Measurements from ENCODE around the gene TMEM170A. TPM values are rescaled to one million over a fixed set of nuclear protein-coding genes. Genes with fewer than 3 reads are reported as not detected.
A peak's percentile ranks its signal among the peaks of the same experiment; 100 is the strongest.

The TMEM170A gene
- total and polyA plus RNA-seq, 10 of the 15 experiments (the other 5 are each of a cell fraction or from before 2014, with no cell fraction given), result 7.3 to 28.2 (median 20.9) TPM

DNA sequence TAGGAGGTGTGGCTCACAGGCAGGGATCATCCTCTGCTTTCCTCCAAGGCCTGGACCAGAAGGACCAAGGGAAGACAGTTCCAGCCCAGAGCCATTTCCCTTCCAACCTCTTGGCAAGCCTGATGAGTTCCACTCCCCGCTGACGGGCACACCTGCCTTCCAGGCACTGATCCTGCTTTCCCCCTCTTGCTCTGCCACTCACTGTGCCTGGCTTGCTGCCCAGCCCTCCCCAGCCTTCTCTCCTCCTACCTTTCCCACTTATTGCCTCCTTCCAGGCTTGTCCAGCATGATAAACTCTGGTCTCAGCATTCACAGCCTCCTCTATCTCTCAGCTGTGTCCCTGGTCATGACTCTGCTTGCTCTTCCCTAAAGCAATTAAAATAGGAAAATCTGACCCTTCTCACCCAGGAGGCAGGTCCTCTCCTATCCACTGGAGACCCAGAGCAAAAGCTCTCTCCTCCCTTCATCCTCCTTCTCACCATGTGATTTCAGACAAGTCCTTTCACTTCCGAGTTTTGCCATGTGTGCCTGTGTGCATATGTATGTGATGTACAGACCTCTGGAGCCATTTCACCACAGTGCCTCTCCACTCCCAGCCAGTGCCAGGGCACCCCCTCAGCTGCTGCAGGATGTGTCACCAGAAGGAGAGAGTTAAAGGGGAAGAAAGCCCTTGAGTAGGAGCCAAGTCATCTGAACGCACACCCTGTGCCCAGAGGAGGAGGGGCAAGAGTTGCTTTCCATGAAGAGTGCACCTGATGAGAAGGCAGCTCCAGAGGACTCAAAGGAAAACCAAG, 13.4 kb upstream of the TMEM170A start:
- intact Hi-C loops (cut with micrococcal nuclease; ENCODE audit: unreplicated experiment), result no loop called here
- Histone ChIP-seq H3K9ac (ENCODE audit: control insufficient read depth, insufficient read depth, low read length) (no peak overlapping the region), H3K79me2 (ENCODE audit: control insufficient read depth, insufficient read depth, low read length) (no peaks in the 10 kb centered on the region), H2AFZ (ENCODE audit: control insufficient read depth, low read depth, low read length) (peak overlapping the region; percentile 11; the same call in 1 of the 2 replicates), H4K20me1 (ENCODE audit: control insufficient read depth, insufficient read depth) (no peaks in the 10 kb centered on the region), H3K27me3 (replicated peaks in 1 of 2; ENCODE audit: control insufficient read depth in 2 of 2, insufficient read depth in 2 of 2, low read length in 1 of 2) (no peaks in the 10 kb centered on the region; a peak in 1 of 4 replicates), H3K4me1 (ENCODE audit: control insufficient read depth, insufficient read depth, low read length) (no peaks in the 10 kb centered on the region), H3K27ac (ENCODE audit: control insufficient read depth, insufficient read depth) (no peak overlapping the region), H3K9me3 (replicated peaks; ENCODE audit: control insufficient read depth, insufficient read depth, low read length) (no peaks in the 10 kb centered on the region), H3K4me2 (ENCODE audit: control insufficient read depth, insufficient read depth) (no peak overlapping the region), H3K4me3 (no peak overlapping the region), H3K36me3 (ENCODE audit: control insufficient read depth in 2 of 2, insufficient read depth in 2 of 2, low read length in 1 of 2) (no peaks in the 10 kb centered on the region)
- SMC1A ChIA-PET (ENCODE audit: uncharacterized antibody, unreplicated experiment), result interaction anchor here (1.3 to 2.4 kb wide), 5 partner anchors 9 to 286 kb away, joined by 3 to 11 read pairs (median 8); no protein-coding TSS in a partner anchor
- FAIRE-seq, result no peak
- WGBS (ENCODE audit: insufficient coverage, insufficient replicate concordance, low lambda C conversion rate, missing lambda C conversion rate), result 39% methylated on average over 4 of the region's 4 CpGs
- RAD21 ChIA-PET (ENCODE audit: unreplicated experiment), result interaction anchor here (0.8 to 1.2 kb wide), 4 partner anchors 39 to 281 kb away, joined by 3 to 6 read pairs (median 4); no protein-coding TSS in a partner anchor
- in situ Hi-C loops (cut with MboI), result no loop called here
- BruUV-seq (replicated peaks), result no TSS peak
- peak; percentile 54 for ATAC-seq
- POLR2A ChIA-PET, result interaction anchor here (0.5 kb wide), 1 partner anchor 40 kb away, joined by 3 read pairs; no protein-coding TSS in a partner anchor
- DNase-seq (ENCODE audit: low read depth, low spot score), result no peak
- no peak for TF ChIP-seq EGR1 (IDR thresholded peaks at IDR 0.05; ENCODE audit: borderline replicate concordance in 1 of 2, low read depth in 2 of 2, low read length in 2 of 2)
- no peak for TF ChIP-seq POU2F2 (IDR thresholded peaks at IDR 0.05; ENCODE audit: borderline replicate concordance, low read depth, low read length)
- no peak for TF ChIP-seq CHD2 (IDR thresholded peaks at IDR 0.05; ENCODE audit: borderline replicate concordance, low read depth, low read length)
- TF ChIP-seq HCFC1 (IDR thresholded peaks at IDR 0.05; ENCODE audit: low read length), result no peak
- TF ChIP-seq, protein P1, sequence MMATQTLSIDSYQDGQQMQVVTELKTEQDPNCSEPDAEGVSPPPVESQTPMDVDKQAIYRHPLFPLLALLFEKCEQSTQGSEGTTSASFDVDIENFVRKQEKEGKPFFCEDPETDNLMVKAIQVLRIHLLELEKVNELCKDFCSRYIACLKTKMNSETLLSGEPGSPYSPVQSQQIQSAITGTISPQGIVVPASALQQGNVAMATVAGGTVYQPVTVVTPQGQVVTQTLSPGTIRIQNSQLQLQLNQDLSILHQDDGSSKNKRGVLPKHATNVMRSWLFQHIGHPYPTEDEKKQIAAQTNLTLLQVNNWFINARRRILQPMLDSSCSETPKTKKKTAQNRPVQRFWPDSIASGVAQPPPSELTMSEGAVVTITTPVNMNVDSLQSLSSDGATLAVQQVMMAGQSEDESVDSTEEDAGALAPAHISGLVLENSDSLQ (IDR thresholded peaks at IDR 0.05), result no peak
- TF ChIP-seq, protein P2, sequence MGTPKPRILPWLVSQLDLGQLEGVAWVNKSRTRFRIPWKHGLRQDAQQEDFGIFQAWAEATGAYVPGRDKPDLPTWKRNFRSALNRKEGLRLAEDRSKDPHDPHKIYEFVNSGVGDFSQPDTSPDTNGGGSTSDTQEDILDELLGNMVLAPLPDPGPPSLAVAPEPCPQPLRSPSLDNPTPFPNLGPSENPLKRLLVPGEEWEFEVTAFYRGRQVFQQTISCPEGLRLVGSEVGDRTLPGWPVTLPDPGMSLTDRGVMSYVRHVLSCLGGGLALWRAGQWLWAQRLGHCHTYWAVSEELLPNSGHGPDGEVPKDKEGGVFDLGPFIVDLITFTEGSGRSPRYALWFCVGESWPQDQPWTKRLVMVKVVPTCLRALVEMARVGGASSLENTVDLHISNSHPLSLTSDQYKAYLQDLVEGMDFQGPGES (IDR thresholded peaks at IDR 0.05), result no peak
- TF ChIP-seq, protein P3, sequence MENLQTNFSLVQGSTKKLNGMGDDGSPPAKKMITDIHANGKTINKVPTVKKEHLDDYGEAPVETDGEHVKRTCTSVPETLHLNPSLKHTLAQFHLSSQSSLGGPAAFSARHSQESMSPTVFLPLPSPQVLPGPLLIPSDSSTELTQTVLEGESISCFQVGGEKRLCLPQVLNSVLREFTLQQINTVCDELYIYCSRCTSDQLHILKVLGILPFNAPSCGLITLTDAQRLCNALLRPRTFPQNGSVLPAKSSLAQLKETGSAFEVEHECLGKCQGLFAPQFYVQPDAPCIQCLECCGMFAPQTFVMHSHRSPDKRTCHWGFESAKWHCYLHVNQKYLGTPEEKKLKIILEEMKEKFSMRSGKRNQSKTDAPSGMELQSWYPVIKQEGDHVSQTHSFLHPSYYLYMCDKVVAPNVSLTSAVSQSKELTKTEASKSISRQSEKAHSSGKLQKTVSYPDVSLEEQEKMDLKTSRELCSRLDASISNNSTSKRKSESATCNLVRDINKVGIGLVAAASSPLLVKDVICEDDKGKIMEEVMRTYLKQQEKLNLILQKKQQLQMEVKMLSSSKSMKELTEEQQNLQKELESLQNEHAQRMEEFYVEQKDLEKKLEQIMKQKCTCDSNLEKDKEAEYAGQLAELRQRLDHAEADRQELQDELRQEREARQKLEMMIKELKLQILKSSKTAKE (IDR thresholded peaks at IDR 0.05; ENCODE audit: low read depth, poor library complexity, severe bottlenecking), result no peak
- TF ChIP-seq EED (IDR thresholded peaks at IDR 0.05; ENCODE audit: low read depth), result no peak
- TF ChIP-seq NFXL1 (IDR thresholded peaks at IDR 0.05; ENCODE audit: borderline replicate concordance), result no peak
- no peak for TF ChIP-seq YY1 (IDR thresholded peaks at IDR 0.05; ENCODE audit: low read depth, low read length)
- TF ChIP-seq, protein P4, sequence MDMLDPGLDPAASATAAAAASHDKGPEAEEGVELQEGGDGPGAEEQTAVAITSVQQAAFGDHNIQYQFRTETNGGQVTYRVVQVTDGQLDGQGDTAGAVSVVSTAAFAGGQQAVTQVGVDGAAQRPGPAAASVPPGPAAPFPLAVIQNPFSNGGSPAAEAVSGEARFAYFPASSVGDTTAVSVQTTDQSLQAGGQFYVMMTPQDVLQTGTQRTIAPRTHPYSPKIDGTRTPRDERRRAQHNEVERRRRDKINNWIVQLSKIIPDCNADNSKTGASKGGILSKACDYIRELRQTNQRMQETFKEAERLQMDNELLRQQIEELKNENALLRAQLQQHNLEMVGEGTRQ (IDR thresholded peaks at IDR 0.05; ENCODE audit: borderline replicate concordance, low read depth, low read length), result no peak
- TF ChIP-seq RCOR1 (conservative IDR thresholded peaks at IDR 0.05; ENCODE audit: low read depth, low read length), result no peak
- TF ChIP-seq, protein P5, sequence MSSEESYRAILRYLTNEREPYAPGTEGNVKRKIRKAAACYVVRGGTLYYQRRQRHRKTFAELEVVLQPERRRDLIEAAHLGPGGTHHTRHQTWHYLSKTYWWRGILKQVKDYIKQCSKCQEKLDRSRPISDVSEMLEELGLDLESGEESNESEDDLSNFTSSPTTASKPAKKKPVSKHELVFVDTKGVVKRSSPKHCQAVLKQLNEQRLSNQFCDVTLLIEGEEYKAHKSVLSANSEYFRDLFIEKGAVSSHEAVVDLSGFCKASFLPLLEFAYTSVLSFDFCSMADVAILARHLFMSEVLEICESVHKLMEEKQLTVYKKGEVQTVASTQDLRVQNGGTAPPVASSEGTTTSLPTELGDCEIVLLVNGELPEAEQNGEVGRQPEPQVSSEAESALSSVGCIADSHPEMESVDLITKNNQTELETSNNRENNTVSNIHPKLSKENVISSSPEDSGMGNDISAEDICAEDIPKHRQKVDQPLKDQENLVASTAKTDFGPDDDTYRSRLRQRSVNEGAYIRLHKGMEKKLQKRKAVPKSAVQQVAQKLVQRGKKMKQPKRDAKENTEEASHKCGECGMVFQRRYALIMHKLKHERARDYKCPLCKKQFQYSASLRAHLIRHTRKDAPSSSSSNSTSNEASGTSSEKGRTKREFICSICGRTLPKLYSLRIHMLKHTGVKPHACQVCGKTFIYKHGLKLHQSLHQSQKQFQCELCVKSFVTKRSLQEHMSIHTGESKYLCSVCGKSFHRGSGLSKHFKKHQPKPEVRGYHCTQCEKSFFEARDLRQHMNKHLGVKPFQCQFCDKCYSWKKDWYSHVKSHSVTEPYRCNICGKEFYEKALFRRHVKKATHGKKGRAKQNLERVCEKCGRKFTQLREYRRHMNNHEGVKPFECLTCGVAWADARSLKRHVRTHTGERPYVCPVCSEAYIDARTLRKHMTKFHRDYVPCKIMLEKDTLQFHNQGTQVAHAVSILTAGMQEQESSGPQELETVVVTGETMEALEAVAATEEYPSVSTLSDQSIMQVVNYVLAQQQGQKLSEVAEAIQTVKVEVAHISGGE (CRISPR knock-in tag; IDR thresholded peaks at IDR 0.05), result no peak
- no peak for TF ChIP-seq SREBF1 (IDR thresholded peaks at IDR 0.05; ENCODE audit: low read length)
- CTCF ChIA-PET, result interaction anchor here (0.7 to 9.1 kb wide), 7 partner anchors 13 to 144 kb away, joined by 3 to 95 read pairs (median 3); no protein-coding TSS in a partner anchor
